Measurements from ENCODE around the gene SKIC2. TPM values are rescaled to one million over a fixed set of nuclear protein-coding genes. Genes with fewer than 3 reads are reported as not detected.
"Not testable (repeated sequence)": the region's sequence is repeated elsewhere in the genome, so short reads cannot be mapped to it uniquely, and the experiment has no call there.

The SKIC2 gene
- total RNA-seq, 1 donor from 2014 or later = 84.3 TPM

GRCh38 chr6:31977816-31978431, 18.9 kb downstream of the SKIC2 start:
- Mint-ChIP-seq H3K27ac (no peak overlapping the region), H3K4me3 (no peak overlapping the region), H3K27me3 (ENCODE audit: low read depth) (no peaks in the 10 kb centered on the region), H3K4me1 (peaks cover 6% of the 10 kb centered on the region), H3K36me3 (peaks cover 16% of the 10 kb centered on the region), H3K9me3 (no peaks in the 10 kb centered on the region)
- no peak for DNase-seq (ENCODE audit: low spot score in 2 of 2, unreplicated experiment in 2 of 2)
- TF ChIP-seq, protein P1, sequence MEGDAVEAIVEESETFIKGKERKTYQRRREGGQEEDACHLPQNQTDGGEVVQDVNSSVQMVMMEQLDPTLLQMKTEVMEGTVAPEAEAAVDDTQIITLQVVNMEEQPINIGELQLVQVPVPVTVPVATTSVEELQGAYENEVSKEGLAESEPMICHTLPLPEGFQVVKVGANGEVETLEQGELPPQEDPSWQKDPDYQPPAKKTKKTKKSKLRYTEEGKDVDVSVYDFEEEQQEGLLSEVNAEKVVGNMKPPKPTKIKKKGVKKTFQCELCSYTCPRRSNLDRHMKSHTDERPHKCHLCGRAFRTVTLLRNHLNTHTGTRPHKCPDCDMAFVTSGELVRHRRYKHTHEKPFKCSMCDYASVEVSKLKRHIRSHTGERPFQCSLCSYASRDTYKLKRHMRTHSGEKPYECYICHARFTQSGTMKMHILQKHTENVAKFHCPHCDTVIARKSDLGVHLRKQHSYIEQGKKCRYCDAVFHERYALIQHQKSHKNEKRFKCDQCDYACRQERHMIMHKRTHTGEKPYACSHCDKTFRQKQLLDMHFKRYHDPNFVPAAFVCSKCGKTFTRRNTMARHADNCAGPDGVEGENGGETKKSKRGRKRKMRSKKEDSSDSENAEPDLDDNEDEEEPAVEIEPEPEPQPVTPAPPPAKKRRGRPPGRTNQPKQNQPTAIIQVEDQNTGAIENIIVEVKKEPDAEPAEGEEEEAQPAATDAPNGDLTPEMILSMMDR (IDR thresholded peaks at IDR 0.05; ENCODE audit: unreplicated experiment) = no peak

DNA sequence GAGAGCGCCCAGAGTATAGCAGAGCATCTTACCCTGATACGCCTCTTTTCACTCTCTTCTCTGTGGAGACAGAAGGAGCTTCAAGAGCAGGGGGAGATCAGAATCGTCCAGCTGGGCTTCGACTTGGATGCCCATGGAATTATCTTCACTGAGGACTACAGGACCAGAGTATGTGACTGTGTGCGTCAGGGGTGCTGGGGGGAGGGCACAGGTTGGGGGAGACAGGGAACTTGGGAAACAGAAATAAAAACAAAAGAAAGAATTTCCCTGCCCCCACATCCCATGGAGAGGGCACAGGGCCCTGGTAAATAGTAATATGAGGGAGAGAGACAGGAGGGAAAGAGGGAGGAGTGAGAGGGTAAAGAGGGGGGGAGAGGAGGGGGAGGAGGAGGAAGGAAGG, 19.9 kb downstream of the SKIC2 start:
- no peaks in the 10 kb centered on the region for H3K4me1 Mint-ChIP-seq

DNA sequence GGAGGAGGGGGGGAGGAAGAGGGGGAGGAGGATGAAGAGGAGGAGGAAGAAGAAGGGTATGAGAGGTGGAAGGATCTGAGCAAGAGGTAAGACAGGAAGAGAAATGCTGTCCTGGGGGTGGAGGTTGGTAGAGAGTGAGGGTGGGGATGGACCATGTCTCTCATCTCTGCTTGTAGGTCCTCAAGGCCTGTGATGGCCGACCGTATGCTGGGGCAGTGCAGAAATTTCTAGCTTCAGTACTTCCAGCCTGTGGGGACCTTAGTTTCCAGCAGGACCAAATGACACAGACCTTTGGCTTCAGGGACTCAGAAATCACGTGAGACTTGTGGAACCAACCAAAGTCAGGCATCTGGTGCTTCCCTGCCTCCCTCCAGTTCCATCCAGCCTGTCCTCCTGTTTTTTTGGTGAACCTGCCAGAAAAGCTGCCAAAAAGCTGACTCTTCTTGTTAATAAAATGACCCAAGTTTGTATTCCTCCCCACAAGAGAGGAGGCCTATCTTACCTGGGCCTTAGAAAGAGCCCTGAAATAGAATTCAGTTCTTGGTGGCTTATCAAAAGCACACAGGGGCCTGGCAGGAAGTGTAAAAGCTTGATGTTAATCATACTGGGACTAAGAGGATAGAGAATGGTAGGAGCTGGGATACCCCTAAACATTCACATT, 20.4 kb downstream of the SKIC2 start:
- TF ChIP-seq, protein P1 (IDR thresholded peaks at IDR 0.05; ENCODE audit: unreplicated experiment) = no peak
- no peak for DNase-seq (ENCODE audit: low spot score in 2 of 2, unreplicated experiment in 2 of 2)
- peaks cover 16% of the 10 kb centered on the region for H3K36me3 Mint-ChIP-seq
- no peak overlapping the region for H3K27ac Mint-ChIP-seq
- no peaks in the 10 kb centered on the region for H3K9me3 Mint-ChIP-seq
- H3K4me3 Mint-ChIP-seq = no peak overlapping the region
- no peaks in the 10 kb centered on the region for H3K27me3 Mint-ChIP-seq (ENCODE audit: low read depth)
- no peaks in the 10 kb centered on the region for H3K4me1 Mint-ChIP-seq

More for the DNA sequence above, 19.9 kb downstream of the SKIC2 start:
- H3K4me3 Mint-ChIP-seq = no peak overlapping the region
- H3K9me3 Mint-ChIP-seq = no peaks in the 10 kb centered on the region
- H3K36me3 Mint-ChIP-seq = peaks cover 16% of the 10 kb centered on the region
- H3K27me3 Mint-ChIP-seq (ENCODE audit: low read depth) = no peaks in the 10 kb centered on the region
- no peak for DNase-seq (ENCODE audit: low spot score in 2 of 2, unreplicated experiment in 2 of 2)
- no peak overlapping the region for H3K27ac Mint-ChIP-seq
- TF ChIP-seq, protein P1 (IDR thresholded peaks at IDR 0.05; ENCODE audit: unreplicated experiment) = no peak

DNA sequence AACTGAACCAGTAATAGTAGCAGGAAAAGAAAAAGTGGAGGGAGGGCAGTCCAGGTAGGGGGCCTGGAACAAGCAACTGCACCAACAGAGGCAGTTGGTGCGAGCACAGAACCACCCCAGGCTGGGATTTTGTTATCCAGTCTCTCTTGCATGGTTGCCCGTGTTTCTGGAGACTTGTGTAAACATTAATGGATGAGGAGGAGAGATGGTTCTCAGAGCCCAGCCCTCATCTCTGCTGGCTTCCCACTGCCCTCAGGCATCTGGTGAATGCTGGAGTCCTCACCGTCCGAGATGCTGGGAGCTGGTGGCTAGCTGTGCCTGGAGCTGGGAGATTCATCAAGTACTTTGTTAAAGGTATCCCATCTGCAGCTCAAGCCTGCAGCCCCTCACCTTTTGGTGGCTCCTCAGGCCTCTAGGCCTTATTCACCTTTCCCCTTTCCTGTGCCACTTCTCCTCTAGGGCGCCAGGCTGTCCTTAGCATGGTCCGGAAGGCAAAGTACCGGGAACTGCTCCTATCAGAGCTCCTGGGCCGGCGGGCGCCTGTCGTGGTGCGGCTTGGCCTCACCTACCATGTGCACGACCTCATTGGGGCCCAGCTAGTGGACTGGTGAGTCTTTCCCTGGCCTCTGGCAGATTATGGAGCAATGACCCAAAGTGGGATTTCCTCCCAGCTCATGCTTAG, 21.4 kb downstream of the SKIC2 start:
- not testable (repeated sequence) for H3K9me3 Mint-ChIP-seq; H3K4me3 Mint-ChIP-seq; H3K4me1 Mint-ChIP-seq; H3K36me3 Mint-ChIP-seq; DNase-seq (ENCODE audit: low spot score in 2 of 2, unreplicated experiment in 2 of 2); H3K27me3 Mint-ChIP-seq (ENCODE audit: low read depth); H3K27ac Mint-ChIP-seq

GRCh38 chr6:31980998-31981397, 22.0 kb downstream of the SKIC2 start:
- H3K9me3 Mint-ChIP-seq; H3K27me3 Mint-ChIP-seq (ENCODE audit: low read depth); H3K4me3 Mint-ChIP-seq; H3K36me3 Mint-ChIP-seq; DNase-seq (ENCODE audit: low spot score in 2 of 2, unreplicated experiment in 2 of 2); H3K4me1 Mint-ChIP-seq; H3K27ac Mint-ChIP-seq: not testable (repeated sequence)

- H3K9me3 Mint-ChIP-seq; H3K27me3 Mint-ChIP-seq (ENCODE audit: low read depth); H3K27ac Mint-ChIP-seq; H3K4me3 Mint-ChIP-seq; DNase-seq (ENCODE audit: low spot score in 2 of 2, unreplicated experiment in 2 of 2); H3K36me3 Mint-ChIP-seq; H3K4me1 Mint-ChIP-seq: not testable (repeated sequence)
Measured at GRCh38 chr6:31981744-31982143, 22.8 kb downstream of the SKIC2 start, which contains the start of gene C4A. TSS of gene C4A (plus strand) at chr6:31982057. CDS start at chr6:31982108, 51 bp downstream.

GRCh38 chr6:31989363-31989762, 30.4 kb downstream of the SKIC2 start:
- H3K27me3 Mint-ChIP-seq (ENCODE audit: low read depth); H3K4me3 Mint-ChIP-seq; H3K27ac Mint-ChIP-seq; DNase-seq (ENCODE audit: low spot score in 2 of 2, unreplicated experiment in 2 of 2); H3K9me3 Mint-ChIP-seq; H3K36me3 Mint-ChIP-seq; H3K4me1 Mint-ChIP-seq: not testable (repeated sequence)

GRCh38 chr6:31994421-31994820, 35.4 kb downstream of the SKIC2 start:
- not testable (repeated sequence) for DNase-seq (ENCODE audit: low spot score in 2 of 2, unreplicated experiment in 2 of 2); H3K4me3 Mint-ChIP-seq; H3K36me3 Mint-ChIP-seq; H3K27ac Mint-ChIP-seq; H3K27me3 Mint-ChIP-seq (ENCODE audit: low read depth); H3K4me1 Mint-ChIP-seq; H3K9me3 Mint-ChIP-seq

GRCh38 chr6:31996385-31996784, 37.4 kb downstream of the SKIC2 start:
- H3K27me3 Mint-ChIP-seq (ENCODE audit: low read depth); H3K36me3 Mint-ChIP-seq; H3K27ac Mint-ChIP-seq; H3K4me3 Mint-ChIP-seq; DNase-seq (ENCODE audit: low spot score in 2 of 2, unreplicated experiment in 2 of 2); H3K9me3 Mint-ChIP-seq; H3K4me1 Mint-ChIP-seq: not testable (repeated sequence)

- DNase-seq (ENCODE audit: low spot score in 2 of 2, unreplicated experiment in 2 of 2); H3K4me3 Mint-ChIP-seq; H3K27me3 Mint-ChIP-seq (ENCODE audit: low read depth); H3K9me3 Mint-ChIP-seq; H3K4me1 Mint-ChIP-seq; H3K27ac Mint-ChIP-seq; H3K36me3 Mint-ChIP-seq: not testable (repeated sequence)
Measured at GRCh38 chr6:32002546-32003268, 43.7 kb downstream of the SKIC2 start.
